Muscle layer of colon (tissue), 2 donors: ENCODE results near the gene SPATA16.
"Not testable (repeated sequence)": the region's sequence is repeated elsewhere in the genome, so short reads cannot be mapped to it uniquely, and the experiment has no call there.

Source experiments
- H3K27ac ChIP-seq: one replicate; pipeline ENCODE4 v1.7.0; 2013; ENCODE audit warnings: low read depth, mild to moderate bottlenecking, low read length, moderate library complexity
- H3K27me3 ChIP-seq, 2 donors: one replicate each; pipeline ENCODE4 v1.7.0; 2013; ENCODE audit warnings: low read length in 2 of 2, mild to moderate bottlenecking in 2 of 2; ENCODE audit not compliant: insufficient read depth in 2 of 2, control insufficient read depth in 1 of 2
- H3K36me3 ChIP-seq: one replicate; pipeline ENCODE4 v1.7.0; 2013; ENCODE audit warnings: mild to moderate bottlenecking, low read length; ENCODE audit not compliant: insufficient read depth
- H3K4me1 ChIP-seq: one replicate; pipeline ENCODE4 v1.7.0; 2013; ENCODE audit warnings: mild to moderate bottlenecking, low read length; ENCODE audit not compliant: insufficient read depth
- H3K4me3 ChIP-seq, 2 donors: one replicate each; pipeline ENCODE4 v1.7.0; 2013; ENCODE audit warnings: low read length in 2 of 2, low read depth in 1 of 2, mild to moderate bottlenecking in 1 of 2, moderate library complexity in 1 of 2
- H3K9ac ChIP-seq: one replicate; pipeline ENCODE4 v1.7.0; 2013; ENCODE audit warnings: low read length
- H3K9me3 ChIP-seq: one replicate; pipeline ENCODE4 v1.7.0; 2013; ENCODE audit warnings: mild to moderate bottlenecking, low read length
- donor health status: abdominal sarcoma.
- donor health status: Adenocarcinoma of cecum.

Gene SPATA16

GRCh38 chr3:173140986-173141385 lies at the start of gene SPATA16:
TSS of gene SPATA16 (minus strand) at chr3:173141235. CDS start at chr3:173117731, 23,504 bp downstream.
- Histone ChIP-seq H3K9ac (no peak within 1 kb of the TSS), H3K9me3 (no peaks in the 10 kb centered on the region), H3K36me3 (no peaks in the 10 kb centered on the region)

GRCh38 chr3:173183022-173183421 lies 42.0 kb upstream of the SPATA16 start:
- not testable (repeated sequence) for H3K9me3 ChIP-seq, H3K4me3 ChIP-seq

More at GRCh38 chr3:173140986-173141385, at the start of gene SPATA16:
- Histone ChIP-seq H3K27ac (no peak within 1 kb of the TSS), H3K4me1 (no peaks in the 10 kb centered on the region), H3K27me3 (no peaks in the 10 kb centered on the region), H3K4me3 (no peak within 1 kb of the TSS)

DNA sequence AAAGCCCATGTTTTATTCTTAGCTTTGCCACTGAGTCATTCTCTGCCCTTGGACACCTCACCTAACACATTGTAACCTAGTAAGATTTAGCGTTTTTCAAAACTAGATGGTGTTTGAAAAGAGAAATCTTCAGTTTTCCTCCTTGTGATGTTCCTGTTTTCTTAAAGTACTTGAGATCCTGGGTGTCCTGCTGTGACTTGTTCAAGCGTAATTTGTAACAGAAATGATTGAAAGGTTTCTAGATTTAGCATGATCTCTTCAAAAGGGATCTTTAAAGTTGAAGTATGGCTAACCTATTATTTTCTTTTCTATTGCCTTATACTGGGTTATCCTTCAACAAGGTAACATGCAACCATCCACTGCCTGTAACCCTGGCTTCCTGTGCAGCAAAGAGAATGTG lies 32.6 kb upstream of the SPATA16 start:
- H3K4me1 ChIP-seq = no peaks in the 10 kb centered on the region
- no peaks in the 10 kb centered on the region for H3K27me3 ChIP-seq
- no peak overlapping the region for H3K27ac ChIP-seq
- H3K9ac ChIP-seq = no peak overlapping the region
- H3K9me3 ChIP-seq = no peaks in the 10 kb centered on the region
- H3K4me3 ChIP-seq = no peak overlapping the region
- no peaks in the 10 kb centered on the region for H3K36me3 ChIP-seq

More at GRCh38 chr3:173183022-173183421, 42.0 kb upstream of the SPATA16 start:
- H3K9ac ChIP-seq, H3K27ac ChIP-seq, H3K4me1 ChIP-seq, H3K36me3 ChIP-seq, H3K27me3 ChIP-seq: not testable (repeated sequence)

DNA sequence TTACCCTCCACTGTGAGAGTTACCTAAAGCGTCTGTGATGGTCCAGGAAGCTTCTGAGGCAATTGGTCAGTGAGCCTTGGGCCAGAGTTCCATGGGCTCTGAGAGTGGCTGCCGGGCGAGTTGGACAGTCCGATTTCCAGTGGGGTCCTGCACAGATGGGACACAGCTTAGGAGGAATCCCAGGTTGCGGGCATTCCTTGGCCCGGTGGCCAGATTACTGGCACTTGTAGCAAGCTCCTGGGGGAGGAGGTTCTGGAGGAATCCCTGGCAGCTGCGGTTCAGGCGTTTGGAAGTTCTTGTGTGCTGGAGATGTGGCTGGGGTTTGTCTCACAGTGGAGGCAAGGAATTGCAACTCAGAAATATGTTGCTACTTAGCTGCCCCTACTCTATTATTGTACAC lies 18.1 kb upstream of the SPATA16 start:
- H3K4me3 ChIP-seq, H3K27ac ChIP-seq, H3K4me1 ChIP-seq, H3K36me3 ChIP-seq, H3K9me3 ChIP-seq, H3K27me3 ChIP-seq, H3K9ac ChIP-seq: not testable (repeated sequence)

- not testable (repeated sequence) for H3K9ac ChIP-seq, H3K4me3 ChIP-seq, H3K27ac ChIP-seq, H3K36me3 ChIP-seq, H3K27me3 ChIP-seq, H3K4me1 ChIP-seq, H3K9me3 ChIP-seq
Observed at GRCh38 chr3:173156533-173156932, 15.5 kb upstream of the SPATA16 start.

DNA sequence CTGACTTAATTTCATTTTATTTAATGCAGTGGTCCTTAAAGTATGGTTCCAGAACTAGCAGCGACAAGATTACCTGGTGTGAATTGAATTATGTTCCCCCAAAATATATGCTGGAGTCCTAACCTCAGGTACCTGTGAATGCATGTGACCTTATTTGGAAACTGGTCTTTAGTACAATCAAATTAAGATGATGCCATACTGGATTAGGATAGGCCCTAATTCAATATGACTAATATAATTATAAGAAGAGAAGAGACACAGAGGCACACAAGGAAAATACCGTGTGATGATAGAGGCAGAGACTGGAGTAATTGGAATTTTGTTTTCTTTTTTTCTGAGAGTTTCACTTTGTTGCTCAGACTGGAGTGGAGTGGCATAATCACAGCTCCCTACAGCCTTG lies 12.6 kb upstream of the SPATA16 start:
- H3K4me3 ChIP-seq = no peak overlapping the region
- no peaks in the 10 kb centered on the region for H3K27me3 ChIP-seq
- no peaks in the 10 kb centered on the region for H3K36me3 ChIP-seq
- H3K9me3 ChIP-seq = no peaks in the 10 kb centered on the region
- H3K4me1 ChIP-seq = no peaks in the 10 kb centered on the region
- H3K27ac ChIP-seq = no peak overlapping the region
- H3K9ac ChIP-seq = no peak overlapping the region

GRCh38 chr3:173139420-173139819 lies 1.6 kb downstream of the SPATA16 start:
- no peaks in the 10 kb centered on the region for H3K27me3 ChIP-seq
- H3K9me3 ChIP-seq = no peaks in the 10 kb centered on the region
- H3K27ac ChIP-seq = no peak overlapping the region
- no peak overlapping the region for H3K4me3 ChIP-seq
- H3K4me1 ChIP-seq = no peaks in the 10 kb centered on the region
- H3K36me3 ChIP-seq = no peaks in the 10 kb centered on the region
- H3K9ac ChIP-seq = no peak overlapping the region

DNA sequence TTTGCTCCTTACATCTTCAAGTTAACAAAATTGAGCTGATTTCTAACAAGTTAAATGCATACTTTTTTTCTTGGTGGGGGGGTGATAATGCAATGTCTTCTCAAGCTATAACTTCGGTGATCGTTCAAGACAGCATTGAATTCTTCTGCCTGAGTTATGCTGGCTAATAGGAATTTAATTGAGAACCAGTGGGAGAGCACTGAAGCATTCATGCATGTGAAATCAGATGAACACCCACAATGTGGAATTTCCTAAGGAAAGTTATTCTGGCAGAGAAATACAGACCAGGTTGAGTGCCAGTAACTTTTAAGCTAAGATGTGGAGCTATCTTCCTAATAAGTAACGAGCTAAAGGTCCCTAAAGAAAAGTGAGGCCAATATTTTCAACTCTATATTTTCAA lies 3.0 kb downstream of the SPATA16 start:
- Histone ChIP-seq H3K4me1 (no peaks in the 10 kb centered on the region), H3K4me3 (no peak overlapping the region), H3K27me3 (no peaks in the 10 kb centered on the region), H3K9me3 (no peaks in the 10 kb centered on the region), H3K9ac (no peak overlapping the region), H3K36me3 (no peaks in the 10 kb centered on the region), H3K27ac (no peak overlapping the region)

- H3K36me3 ChIP-seq = no peaks in the 10 kb centered on the region
- H3K9ac ChIP-seq = no peak overlapping the region
- H3K27ac ChIP-seq = no peak overlapping the region
- no peaks in the 10 kb centered on the region for H3K9me3 ChIP-seq
- no peaks in the 10 kb centered on the region for H3K27me3 ChIP-seq
- no peak overlapping the region for H3K4me3 ChIP-seq
- no peaks in the 10 kb centered on the region for H3K4me1 ChIP-seq
Observed at GRCh38 chr3:173135059-173135458, 6.0 kb downstream of the SPATA16 start.

GRCh38 chr3:173128633-173129032 lies 12.4 kb downstream of the SPATA16 start:
- H3K27me3 ChIP-seq = no peaks in the 10 kb centered on the region
- H3K9me3 ChIP-seq = no peaks in the 10 kb centered on the region
- H3K4me1 ChIP-seq = no peaks in the 10 kb centered on the region
- H3K4me3 ChIP-seq = no peak overlapping the region
- no peak overlapping the region for H3K9ac ChIP-seq
- no peaks in the 10 kb centered on the region for H3K36me3 ChIP-seq
- H3K27ac ChIP-seq = no peak overlapping the region

- Histone ChIP-seq H3K36me3 (no peaks in the 10 kb centered on the region), H3K27me3 (no peaks in the 10 kb centered on the region), H3K27ac (no peak overlapping the region), H3K4me1 (no peaks in the 10 kb centered on the region), H3K9ac (no peak overlapping the region), H3K9me3 (no peaks in the 10 kb centered on the region), H3K4me3 (no peak overlapping the region)
Observed at GRCh38 chr3:173111321-173111720, 29.7 kb downstream of the SPATA16 start.

DNA sequence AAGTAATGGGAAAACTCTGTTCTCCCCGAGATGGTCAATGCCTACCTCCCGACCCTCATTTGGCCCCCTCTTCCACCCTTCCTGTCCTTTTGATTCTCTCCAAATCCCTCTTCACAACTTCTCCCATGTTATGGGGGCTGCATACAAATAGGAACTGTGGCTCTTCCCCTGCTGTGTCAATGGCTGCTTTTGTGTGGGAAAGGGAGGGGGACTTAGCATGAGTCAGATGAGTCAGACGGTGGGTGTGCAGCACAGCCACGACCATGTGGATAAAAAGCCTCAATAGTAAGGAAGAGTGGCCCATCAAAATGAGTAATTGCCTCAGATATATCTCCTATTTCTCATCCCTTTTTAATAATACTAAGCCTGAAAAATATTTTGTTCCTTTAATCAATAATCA lies 31.9 kb downstream of the SPATA16 start:
- H3K4me1 ChIP-seq = no peaks in the 10 kb centered on the region
- H3K36me3 ChIP-seq = no peaks in the 10 kb centered on the region
- no peak overlapping the region for H3K27ac ChIP-seq
- H3K9me3 ChIP-seq = no peaks in the 10 kb centered on the region
- no peak overlapping the region for H3K4me3 ChIP-seq
- no peak overlapping the region for H3K9ac ChIP-seq
- H3K27me3 ChIP-seq = no peaks in the 10 kb centered on the region
